Hepatic stellate cell (primary cell): ENCODE measurements around the gene PARD6G.

Experiments
- DNase-seq: peaks from one replicate; pipeline ENCODE4 v3.0.0; 2011; ENCODE audit warnings: low spot score

Gene PARD6G

GRCh38 chr18:80145196-80145804, 102.0 kb downstream of the PARD6G start:
- DNase-seq, result no peak

- DNase-seq, result peak; percentile 22
These were observed 103.4 kb downstream of the PARD6G start for GRCh38 chr18:80143881-80144280.

- DNase-seq, result no peak
These were observed 106.8 kb downstream of the PARD6G start for GRCh38 chr18:80140455-80140985.

- DNase-seq, result no peak
These were observed 109.3 kb downstream of the PARD6G start for GRCh38 chr18:80137976-80138375.

DNA sequence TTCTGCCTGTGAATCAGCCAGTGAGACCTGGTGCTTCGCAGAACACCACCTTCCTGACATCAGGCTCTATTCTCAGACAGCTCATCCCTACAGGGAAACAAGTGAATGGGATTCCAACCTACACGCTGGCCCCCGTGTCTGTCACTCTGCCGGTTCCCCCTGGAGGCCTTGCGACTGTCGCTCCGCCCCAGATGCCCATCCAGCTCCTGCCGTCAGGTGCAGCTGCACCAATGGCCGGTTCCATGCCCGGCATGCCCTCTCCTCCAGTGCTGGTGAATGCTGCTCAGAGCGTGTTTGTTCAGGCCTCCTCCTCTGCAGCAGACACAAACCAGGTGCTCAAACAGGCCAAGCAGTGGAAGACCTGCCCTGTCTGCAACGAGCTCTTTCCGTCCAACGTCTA, 110.2 kb downstream of the PARD6G start:
- no peak for DNase-seq

DNA sequence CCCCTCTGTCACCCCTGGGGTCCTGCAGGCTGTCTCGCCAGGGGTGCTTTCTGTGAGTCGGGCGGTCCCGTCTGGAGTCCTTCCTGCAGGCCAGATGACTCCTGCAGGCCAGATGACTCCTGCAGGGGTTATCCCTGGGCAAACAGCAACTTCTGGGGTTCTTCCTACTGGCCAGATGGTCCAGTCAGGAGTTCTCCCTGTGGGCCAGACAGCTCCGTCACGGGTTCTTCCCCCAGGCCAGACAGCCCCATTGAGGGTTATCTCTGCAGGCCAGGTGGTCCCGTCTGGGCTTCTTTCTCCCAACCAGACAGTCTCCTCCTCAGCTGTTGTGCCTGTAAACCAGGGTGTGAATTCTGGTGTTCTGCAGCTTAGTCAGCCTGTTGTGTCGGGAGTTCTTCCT, 110.6 kb downstream of the PARD6G start:
- no peak for DNase-seq

- no peak for DNase-seq
These were observed 112.2 kb downstream of the PARD6G start for GRCh38 chr18:80135136-80135535.

DNA sequence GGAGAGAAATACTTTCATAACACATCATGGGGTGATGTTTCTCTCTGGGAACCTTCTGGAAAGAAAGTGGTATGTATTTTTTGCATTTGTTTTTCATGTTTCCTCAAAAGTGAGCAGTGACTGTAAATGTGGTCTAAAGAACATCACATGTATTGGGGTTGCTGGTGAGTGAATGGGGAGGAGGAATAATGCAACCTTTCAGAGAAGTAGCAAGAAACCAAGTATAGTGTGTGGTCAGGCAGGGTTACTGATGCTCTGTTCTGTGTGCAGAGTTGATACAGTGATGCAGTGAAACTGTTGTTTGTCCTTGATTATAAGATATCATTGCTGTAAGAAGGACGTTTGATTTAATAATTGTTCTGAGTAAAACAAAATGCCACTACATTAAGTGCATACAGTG, 114.2 kb downstream of the PARD6G start:
- DNase-seq, result no peak

GRCh38 chr18:80132180-80132812, 115.0 kb downstream of the PARD6G start:
- no peak for DNase-seq

GRCh38 chr18:80130555-80130954, 116.8 kb downstream of the PARD6G start:
- no peak for DNase-seq

DNA sequence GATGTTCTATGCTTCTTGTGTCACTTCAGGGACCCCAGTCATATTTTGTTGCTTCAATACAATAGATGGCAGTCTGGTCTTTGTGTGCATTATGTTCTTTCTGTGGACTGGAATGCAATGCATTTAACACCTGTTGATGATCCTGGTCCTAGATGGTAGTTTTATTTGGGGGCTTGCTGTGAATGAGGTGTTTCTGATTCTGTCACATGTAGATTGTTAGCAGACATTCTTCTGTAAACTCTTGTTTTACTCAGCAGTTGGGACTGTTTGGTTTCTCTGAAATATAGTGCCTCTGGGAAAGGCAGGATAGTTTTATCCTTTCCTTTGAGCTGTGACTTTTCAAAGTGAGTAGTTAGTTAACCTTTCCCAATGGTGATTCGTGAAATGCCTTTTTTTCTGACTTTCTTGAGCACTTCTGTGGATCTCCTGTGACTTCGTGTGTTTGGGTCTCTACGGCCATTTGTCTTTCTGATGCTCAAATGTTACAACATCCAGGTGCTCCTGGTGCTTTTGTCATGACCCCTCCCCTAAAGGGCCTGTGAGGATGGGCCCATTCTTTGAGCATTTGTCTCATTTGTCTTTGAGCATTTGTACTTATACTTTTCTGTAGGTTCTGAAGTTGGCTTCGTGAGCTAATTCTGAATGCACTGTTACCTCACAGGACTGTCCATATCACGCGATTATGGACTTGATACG, 117.5 kb downstream of the PARD6G start:
- DNase-seq, result no peak

- DNase-seq, result no peak
These were observed 119.7 kb downstream of the PARD6G start for GRCh38 chr18:80127635-80128034.

DNA sequence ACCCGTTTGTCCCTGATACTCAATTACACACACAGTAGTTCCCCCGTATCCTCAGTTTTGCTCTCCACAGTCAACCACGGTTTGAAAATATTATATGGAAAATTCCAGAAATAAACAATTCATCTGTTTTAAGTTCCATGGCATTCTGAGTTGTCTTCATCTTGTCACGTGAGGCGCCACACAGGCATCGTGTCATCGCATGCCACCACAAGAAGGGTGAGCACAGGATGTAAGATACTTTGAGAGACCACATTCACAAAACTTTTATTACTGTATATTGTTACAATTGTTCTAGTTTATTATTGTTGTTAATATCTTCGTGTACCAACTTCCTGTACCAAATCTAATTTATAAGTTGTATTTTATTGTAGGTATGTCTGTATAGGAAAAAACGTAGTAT, 120.5 kb downstream of the PARD6G start:
- no peak for DNase-seq

- no peak for DNase-seq
These were observed 123.2 kb downstream of the PARD6G start for GRCh38 chr18:80124131-80124530.

DNA sequence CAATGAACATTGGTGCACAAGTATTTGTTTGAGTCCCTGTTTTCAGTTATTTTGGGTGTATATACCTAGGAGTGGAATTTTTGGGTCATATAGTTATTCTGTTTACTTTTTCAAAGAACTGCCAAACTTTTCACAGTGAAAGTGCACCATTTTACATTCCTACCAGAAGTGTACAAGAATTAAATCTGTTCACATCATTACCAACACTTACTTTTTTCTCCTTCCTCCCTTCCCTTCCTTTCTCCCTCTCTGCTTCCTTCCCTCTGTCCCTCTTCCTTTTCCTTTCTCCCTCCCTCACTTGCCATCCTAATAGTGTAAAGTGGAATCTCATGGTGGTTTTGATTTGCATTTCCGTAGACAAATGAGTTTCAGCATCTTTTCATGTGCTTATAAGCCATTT, 126.4 kb downstream of the PARD6G start:
- DNase-seq, result no peak

DNA sequence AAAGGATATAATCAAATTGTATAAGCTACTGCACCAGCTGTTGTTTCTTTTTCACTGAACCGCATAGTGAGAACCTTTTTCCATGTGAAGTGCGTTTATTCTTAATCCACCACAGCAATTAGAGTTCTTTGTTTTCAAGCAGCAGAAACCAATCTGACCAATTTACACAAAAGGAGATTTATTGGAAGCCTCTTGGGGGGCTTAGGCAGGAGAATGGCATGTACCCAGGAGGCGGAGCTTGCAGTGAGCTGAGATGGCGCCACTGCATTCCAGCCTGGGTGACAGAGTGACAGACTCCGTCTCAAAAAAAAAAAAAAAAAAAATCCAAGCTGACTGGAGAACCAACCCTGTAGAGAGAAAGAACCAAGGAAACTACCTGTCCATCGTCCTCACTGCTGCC, 128.2 kb downstream of the PARD6G start:
- DNase-seq, result no peak

DNA sequence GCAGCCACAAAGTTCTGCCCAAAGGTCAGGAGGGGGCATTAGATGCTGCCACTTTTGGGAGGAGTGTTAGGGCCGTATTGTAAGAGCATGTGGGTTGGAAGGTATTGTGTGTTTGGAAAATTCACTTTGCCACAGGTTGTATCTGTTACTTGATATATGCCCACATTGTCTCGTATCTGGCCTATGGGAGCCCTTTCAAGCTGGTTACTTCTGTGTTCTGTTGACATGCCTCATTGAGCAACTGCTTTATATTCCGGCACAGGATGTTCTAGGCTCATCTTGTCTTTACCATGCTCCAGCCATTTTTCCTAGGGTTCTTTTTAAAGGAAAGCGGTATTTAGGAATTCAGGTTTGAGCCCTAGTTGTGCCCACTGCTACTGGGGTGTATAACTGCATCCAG, 132.3 kb downstream of the PARD6G start:
- DNase-seq, result no peak

DNA sequence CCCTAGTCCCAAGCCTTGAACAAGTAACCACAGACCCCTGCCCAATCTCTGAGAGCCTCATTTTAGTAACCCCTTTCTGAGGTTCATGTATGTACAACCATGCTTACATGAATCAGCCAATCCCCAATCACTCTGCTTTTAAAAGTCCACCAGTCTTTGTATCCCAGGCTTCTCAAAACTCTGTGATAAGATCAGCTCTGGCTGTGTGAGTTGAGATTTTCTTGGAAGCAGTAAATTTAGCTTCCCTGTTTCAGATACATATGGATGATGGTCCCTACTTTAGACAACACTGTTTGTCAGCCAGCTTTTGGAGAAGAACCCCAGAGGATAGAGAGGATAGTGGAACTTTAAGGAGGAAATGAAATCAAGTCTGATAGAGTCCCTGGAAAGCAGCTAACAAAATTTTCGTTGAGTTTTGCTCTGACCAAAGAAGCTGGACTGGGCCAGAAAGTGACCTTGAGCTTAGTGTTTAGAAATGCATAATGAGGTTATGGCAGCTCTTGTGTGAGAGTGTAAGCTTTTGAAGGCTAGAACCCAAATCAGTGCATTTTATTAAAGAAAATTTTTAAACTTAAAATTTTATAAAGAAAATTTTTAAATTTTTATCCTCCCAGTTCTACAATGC, 134.6 kb downstream of the PARD6G start:
- DNase-seq, result no peak

GRCh38 chr18:80109676-80110078, 137.6 kb downstream of the PARD6G start:
- DNase-seq, result peak; percentile 64

DNA sequence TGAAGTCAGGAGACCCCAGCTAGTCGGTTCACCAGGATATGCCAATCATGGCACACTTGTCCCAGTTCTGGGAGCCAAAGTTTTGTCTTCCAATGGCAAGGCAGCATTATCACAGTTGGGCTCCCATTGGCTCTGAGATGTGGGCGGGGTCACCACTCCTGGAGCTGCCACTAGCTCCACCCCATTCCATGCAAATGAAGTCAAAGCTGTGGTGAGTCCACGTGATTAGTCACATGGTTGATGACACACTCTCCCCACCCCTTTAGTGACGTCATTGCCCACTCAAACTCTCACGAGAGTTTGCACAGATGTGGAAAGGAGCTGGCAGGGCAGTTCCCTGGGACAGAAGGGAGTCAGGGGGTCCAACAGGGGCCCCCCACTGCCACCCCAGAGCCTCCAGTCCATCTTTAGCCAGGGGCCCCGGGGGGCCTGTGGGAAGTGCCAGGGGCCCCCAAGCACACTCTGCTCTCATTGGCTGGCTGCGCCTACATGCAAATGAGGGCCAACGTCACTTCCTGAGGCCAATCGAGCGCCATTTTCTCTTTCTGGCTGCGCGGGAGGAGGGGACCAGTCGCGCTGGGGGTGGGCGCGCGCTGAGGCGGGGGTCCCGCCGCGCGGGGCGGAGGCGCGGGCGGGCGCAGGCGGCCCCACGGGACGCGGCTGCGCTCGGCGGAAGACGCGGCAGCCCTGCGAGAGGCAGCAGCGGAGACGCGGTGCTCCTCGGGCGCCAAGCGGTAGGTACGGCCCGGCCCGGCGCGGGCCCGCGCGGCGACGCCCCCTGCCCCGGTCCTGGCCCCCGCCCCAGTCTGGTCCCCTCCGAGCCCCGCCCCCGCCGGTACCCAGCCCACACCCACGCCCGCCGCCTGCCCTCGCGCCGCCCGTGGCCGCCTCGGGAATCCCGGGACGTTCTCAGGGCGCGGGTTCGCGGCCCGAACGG, 138.3 kb downstream of the PARD6G start, which contains the start of gene ADNP2:
Gene ADNP2 (plus strand): TSS at position 524 of the 937 bp plus-strand sequence. CDS start 8,281 bp downstream, outside the sequence.
- DNase-seq, result peak; percentile 92

DNA sequence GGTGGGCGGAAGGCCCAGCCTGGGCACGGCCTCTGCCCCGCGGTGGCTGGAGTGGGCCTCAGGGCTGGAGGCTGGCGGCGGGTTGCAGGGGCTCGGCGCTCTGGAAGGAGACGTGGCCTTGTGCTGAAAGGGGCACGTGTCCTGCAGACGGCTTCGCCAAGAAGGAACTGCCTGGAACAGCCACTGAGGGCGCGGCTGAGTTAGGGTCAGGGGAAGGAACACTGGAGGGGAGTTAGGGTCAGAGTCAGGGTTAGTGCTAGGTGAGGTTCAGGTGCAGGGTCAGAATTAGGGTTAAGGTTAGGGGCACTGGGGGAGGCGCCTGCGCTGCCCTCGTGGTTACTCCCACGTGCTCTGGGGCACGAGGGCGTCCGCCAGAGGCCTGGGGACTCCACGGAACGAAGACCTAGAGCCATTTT, 139.2 kb downstream of the PARD6G start:
- no peak for DNase-seq

GRCh38 chr18:80107426-80107825, 139.9 kb downstream of the PARD6G start:
- no peak for DNase-seq
